Measurements from ENCODE around the gene EPS8. TPM values are rescaled to one million over a fixed set of nuclear protein-coding genes. Genes with fewer than 3 reads are reported as not detected.

The EPS8 gene
- total RNA-seq, 2 experiments from 2014 or later = 0.61 to 0.92 TPM

DNA sequence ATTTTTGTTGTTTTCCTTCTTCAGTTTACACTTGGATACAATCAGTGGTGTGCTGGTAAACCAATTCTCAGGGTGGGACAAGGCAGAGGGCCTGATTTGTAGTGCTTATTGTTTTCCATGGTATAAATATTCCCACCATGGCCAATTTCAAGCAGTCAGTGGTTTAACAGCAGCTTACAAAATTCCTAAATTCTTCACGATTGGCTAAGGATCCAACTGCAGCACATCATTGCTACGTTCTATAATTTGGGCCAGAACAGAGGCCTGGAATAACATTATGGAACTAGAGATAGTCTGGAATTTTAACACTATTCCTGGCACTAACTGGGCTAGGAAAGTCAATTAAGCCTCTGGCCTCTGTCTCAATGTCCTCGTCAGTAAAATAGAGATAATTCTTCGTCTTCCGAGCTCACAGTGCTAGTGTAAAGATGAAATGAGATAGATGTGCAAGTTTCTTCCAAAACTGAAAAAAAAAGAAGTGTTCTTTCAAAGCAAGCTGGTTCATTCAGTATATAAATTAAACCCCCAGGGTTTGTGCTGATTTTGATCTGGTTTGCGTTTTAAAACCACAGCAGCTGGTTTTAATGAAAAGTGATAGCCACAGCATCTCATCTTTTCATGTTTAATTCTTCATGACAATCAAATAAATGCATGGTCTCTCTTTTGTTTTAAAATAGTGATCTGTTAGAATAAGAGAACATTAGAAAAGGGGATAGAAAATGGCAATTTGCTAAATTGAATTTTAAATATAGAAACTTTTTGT lies 104.1 kb downstream of the EPS8 start:
- TF ChIP-seq CTCF (conservative IDR thresholded peaks at IDR 0.05; ENCODE audit: low read length) (no peak), EZH2phosphoT487 (IDR thresholded peaks at IDR 0.05; ENCODE audit: borderline replicate concordance, low read depth, low read length) (no peak)

DNA sequence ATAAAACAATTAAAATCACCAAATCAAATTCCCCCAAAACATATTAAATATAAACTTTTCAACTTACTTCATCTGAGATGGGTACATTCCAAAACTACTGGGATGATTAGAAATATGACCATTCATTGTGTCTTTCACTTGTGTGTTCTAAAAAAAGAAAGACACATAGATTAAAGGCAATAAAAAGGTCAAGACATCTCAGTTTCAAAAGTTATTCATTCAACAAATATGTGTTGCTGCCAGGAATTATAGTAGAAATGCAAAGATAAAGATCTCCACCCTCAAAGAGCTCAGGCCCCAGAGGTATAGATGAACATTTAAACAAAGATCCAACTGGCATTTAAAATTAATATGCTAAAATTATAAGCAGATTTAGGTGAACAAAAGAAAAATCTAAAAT lies 106.4 kb downstream of the EPS8 start:
- no peak overlapping the region for H2AFZ ChIP-seq (ENCODE audit: low read length)
- DNase-seq (ENCODE audit: low spot score) = no peak
- no peaks in the 10 kb centered on the region for H3K4me1 ChIP-seq (ENCODE audit: insufficient read depth, low read length, poor library complexity, severe bottlenecking)
- no peaks in the 10 kb centered on the region for H3K9me2 ChIP-seq (ENCODE audit: insufficient read depth, low read length)
- no TSS peak for BruUV-seq (replicated peaks)
- no peaks in the 10 kb centered on the region for H3K9me3 ChIP-seq (ENCODE audit: low read length)
- TF ChIP-seq CTCF (conservative IDR thresholded peaks at IDR 0.05; ENCODE audit: low read length) (no peak), EZH2phosphoT487 (IDR thresholded peaks at IDR 0.05; ENCODE audit: borderline replicate concordance, low read depth, low read length) (no peak)
- H3K36me3 ChIP-seq (ENCODE audit: insufficient read depth, low read length) = no peaks in the 10 kb centered on the region
- H3K27ac ChIP-seq (ENCODE audit: low read depth, low read length, poor library complexity, severe bottlenecking) = no peak overlapping the region
- no peak overlapping the region for H3K4me2 ChIP-seq (ENCODE audit: low read length)
- ChIA-PET CTCF (ENCODE audit: unreplicated experiment) (no interaction called here), POLR2A (no interaction called here)
- intact Hi-C loops (cut with micrococcal nuclease; ENCODE audit: unreplicated experiment) = no loop called here
- no peaks in the 10 kb centered on the region for H4K20me1 ChIP-seq (ENCODE audit: insufficient read depth, low read length)
- no peaks in the 10 kb centered on the region for H3K79me2 ChIP-seq (ENCODE audit: insufficient read depth, low read depth, low read length)
- no peak overlapping the region for H3K4me3 ChIP-seq (ENCODE audit: low read depth, low read length, poor library complexity, severe bottlenecking)

More for the DNA sequence above, 104.1 kb downstream of the EPS8 start:
- Histone ChIP-seq H2AFZ (ENCODE audit: low read length) (no peak overlapping the region), H4K20me1 (ENCODE audit: insufficient read depth, low read length) (no peaks in the 10 kb centered on the region), H3K9me3 (ENCODE audit: low read length) (no peaks in the 10 kb centered on the region), H3K79me2 (ENCODE audit: insufficient read depth, low read depth, low read length) (no peaks in the 10 kb centered on the region), H3K9me2 (ENCODE audit: insufficient read depth, low read length) (no peaks in the 10 kb centered on the region), H3K4me3 (ENCODE audit: low read depth, low read length, poor library complexity, severe bottlenecking) (no peak overlapping the region), H3K36me3 (ENCODE audit: insufficient read depth, low read length) (no peaks in the 10 kb centered on the region), H3K4me2 (ENCODE audit: low read length) (no peak overlapping the region), H3K27ac (ENCODE audit: low read depth, low read length, poor library complexity, severe bottlenecking) (no peak overlapping the region), H3K4me1 (ENCODE audit: insufficient read depth, low read length, poor library complexity, severe bottlenecking) (no peaks in the 10 kb centered on the region)
- ChIA-PET CTCF (ENCODE audit: unreplicated experiment) (no interaction called here), POLR2A (no interaction called here)
- DNase-seq (ENCODE audit: low spot score) = no peak
- intact Hi-C loops (cut with micrococcal nuclease; ENCODE audit: unreplicated experiment) = no loop called here
- BruUV-seq (replicated peaks) = no TSS peak

DNA sequence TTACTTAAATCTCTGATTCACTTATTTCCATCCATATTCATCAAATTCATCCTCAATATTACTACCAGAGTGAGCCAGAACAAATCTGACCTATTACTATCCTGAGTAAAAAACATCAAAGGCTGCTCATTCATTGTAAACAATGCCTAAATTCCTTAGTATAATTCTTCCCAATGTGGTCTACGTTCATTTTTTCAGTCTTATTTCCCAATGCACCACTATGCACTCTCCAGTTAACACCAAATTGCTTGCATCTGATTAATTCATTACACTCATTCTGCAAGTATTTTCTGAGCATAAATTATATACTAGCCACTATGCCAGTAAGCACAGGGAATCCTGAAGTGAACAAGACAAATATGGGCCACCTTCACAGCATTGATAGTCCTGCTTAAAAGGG lies 110.0 kb downstream of the EPS8 start:
- Histone ChIP-seq H4K20me1 (ENCODE audit: insufficient read depth, low read length) (no peaks in the 10 kb centered on the region), H3K79me2 (ENCODE audit: insufficient read depth, low read depth, low read length) (no peaks in the 10 kb centered on the region), H3K4me2 (ENCODE audit: low read length) (no peak overlapping the region), H3K4me1 (ENCODE audit: insufficient read depth, low read length, poor library complexity, severe bottlenecking) (no peaks in the 10 kb centered on the region), H3K4me3 (ENCODE audit: low read depth, low read length, poor library complexity, severe bottlenecking) (no peak overlapping the region), H2AFZ (ENCODE audit: low read length) (no peak overlapping the region), H3K36me3 (ENCODE audit: insufficient read depth, low read length) (no peaks in the 10 kb centered on the region), H3K27ac (ENCODE audit: low read depth, low read length, poor library complexity, severe bottlenecking) (no peak overlapping the region), H3K9me3 (ENCODE audit: low read length) (no peaks in the 10 kb centered on the region), H3K9me2 (ENCODE audit: insufficient read depth, low read length) (no peaks in the 10 kb centered on the region)
- no peak for DNase-seq (ENCODE audit: low spot score)
- TF ChIP-seq EZH2phosphoT487 (IDR thresholded peaks at IDR 0.05; ENCODE audit: borderline replicate concordance, low read depth, low read length) (no peak), CTCF (conservative IDR thresholded peaks at IDR 0.05; ENCODE audit: low read length) (no peak)
- intact Hi-C loops (cut with micrococcal nuclease; ENCODE audit: unreplicated experiment) = no loop called here
- no TSS peak for BruUV-seq (replicated peaks)
- CTCF ChIA-PET (ENCODE audit: unreplicated experiment) = no interaction called here
- POLR2A ChIA-PET = interaction anchor here (0.6 to 0.7 kb wide), 2 partner anchors 70 to 276 kb away, joined by 4 to 6 read pairs; no protein-coding TSS in a partner anchor

Data from OCI-LY7 (cell line).